GM18909 (cell line): ENCODE results near the gene TNIK.
"Not testable (repeated sequence)": the region's sequence is repeated elsewhere in the genome, so short reads cannot be mapped to it uniquely, and the experiment has no call there.

Experiments used
- ATAC-seq: cut with Tn5 transposase; IDR thresholded peaks from one replicate; pipeline ENCODE4 v1.9.1; 2021; ENCODE audit warnings: mild to moderate bottlenecking; ENCODE audit not compliant: unreplicated experiment, poor library complexity

Gene TNIK

GRCh38 chr3:171424063-171424462 is 36.1 kb downstream of the TNIK start:
- ATAC-seq: not testable (repeated sequence)

- ATAC-seq: not testable (repeated sequence)
Measured at GRCh38 chr3:171422855-171423254, 37.4 kb downstream of the TNIK start.

- ATAC-seq: no peak
Measured at GRCh38 chr3:171420667-171421066, 39.5 kb downstream of the TNIK start.

- no peak for ATAC-seq
Measured at GRCh38 chr3:171419457-171419856, 40.7 kb downstream of the TNIK start.

- ATAC-seq: no peak
Measured at GRCh38 chr3:171417813-171418212, 42.4 kb downstream of the TNIK start.

GRCh38 chr3:171417137-171417536 is 43.1 kb downstream of the TNIK start:
- no peak for ATAC-seq

- ATAC-seq: no peak
Measured at GRCh38 chr3:171416666-171417065, 43.5 kb downstream of the TNIK start.

- ATAC-seq: no peak
Measured at GRCh38 chr3:171416061-171416460, 44.1 kb downstream of the TNIK start.

- ATAC-seq: no peak
Measured at GRCh38 chr3:171415070-171415469, 45.1 kb downstream of the TNIK start.

- no peak for ATAC-seq
Measured at GRCh38 chr3:171412473-171412872, 47.7 kb downstream of the TNIK start.

GRCh38 chr3:171412054-171412453 is 48.2 kb downstream of the TNIK start:
- no peak for ATAC-seq

GRCh38 chr3:171410186-171410585 is 50.0 kb downstream of the TNIK start:
- ATAC-seq: no peak

- ATAC-seq: no peak
Measured at GRCh38 chr3:171407759-171408158, 52.4 kb downstream of the TNIK start.

GRCh38 chr3:171404376-171404967 is 55.7 kb downstream of the TNIK start:
- ATAC-seq: no peak

GRCh38 chr3:171402281-171402680 is 57.9 kb downstream of the TNIK start:
- no peak for ATAC-seq

GRCh38 chr3:171401432-171401831 is 58.8 kb downstream of the TNIK start:
- ATAC-seq: no peak

GRCh38 chr3:171399842-171400241 is 60.4 kb downstream of the TNIK start:
- no peak for ATAC-seq

- ATAC-seq: no peak
Measured at GRCh38 chr3:171398343-171398742, 61.9 kb downstream of the TNIK start.

GRCh38 chr3:171397089-171397488 is 63.1 kb downstream of the TNIK start:
- ATAC-seq: no peak

GRCh38 chr3:171396048-171396447 is 64.2 kb downstream of the TNIK start:
- ATAC-seq: no peak

GRCh38 chr3:171393032-171393744 is 67.0 kb downstream of the TNIK start:
- no peak for ATAC-seq

GRCh38 chr3:171391432-171391831 is 68.8 kb downstream of the TNIK start:
- ATAC-seq: no peak
